ENCODE results near the gene TEX264. TPM values are rescaled to one million over a fixed set of nuclear protein-coding genes. Genes with fewer than 3 reads are reported as not detected.
"Not testable (repeated sequence)": the region's sequence is repeated elsewhere in the genome, so short reads cannot be mapped to it uniquely, and the experiment has no call there.

Gene TEX264
- polyA plus RNA-seq, 1 donor (not counting 4 experiments of a cell fraction or from before 2014, with no cell fraction given) = 35.8 TPM

GRCh38 chr3:51735950-51736349 is 64.9 kb downstream of the TEX264 start:
- Histone ChIP-seq H3K27me3 (ENCODE audit: control insufficient read depth, extremely low read depth, insufficient read depth, low read length) (no peaks in the 10 kb centered on the region), H3K9me1 (ENCODE audit: control insufficient read depth, extremely low read depth, insufficient read depth, low read length) (no peaks in the 10 kb centered on the region), H4K20me1 (ENCODE audit: control insufficient read depth, extremely low read depth, insufficient read depth, low read length) (no peaks in the 10 kb centered on the region), H3K9ac (ENCODE audit: control insufficient read depth, extremely low read depth, insufficient read depth, low read length) (no peak overlapping the region), H3K9me3 (ENCODE audit: control insufficient read depth, low read depth, low read length) (no peaks in the 10 kb centered on the region), H3K4me1 (ENCODE audit: control insufficient read depth, extremely low read depth, insufficient read depth, low read length) (no peaks in the 10 kb centered on the region), H3K4me3 (ENCODE audit: control insufficient read depth in 2 of 3, extremely low read depth in 1 of 3, insufficient read depth in 2 of 3, low read depth in 1 of 3, low read length in 3 of 3) (no peak overlapping the region), H3K4me2 (ENCODE audit: control insufficient read depth, extremely low read depth, insufficient read depth, low read depth, low read length) (no peak overlapping the region), H2AFZ (ENCODE audit: control insufficient read depth, low read length) (no peak overlapping the region), H3K36me3 (ENCODE audit: control insufficient read depth in 2 of 2, extremely low read depth in 1 of 2, insufficient read depth in 2 of 2, low read length in 2 of 2) (no peaks in the 10 kb centered on the region), H3K79me2 (ENCODE audit: control insufficient read depth, insufficient read depth, low read length) (no peaks in the 10 kb centered on the region), H3K27ac (ENCODE audit: control insufficient read depth, insufficient read depth, low read length) (no peak overlapping the region)
- DNase-seq (ENCODE audit: low read depth, low spot score) = no peak
- no peak for TF ChIP-seq CTCF (optimal IDR thresholded peaks at IDR 0.05 in 1 of 3, IDR thresholded peaks at IDR 0.05 in 1 of 3, conservative IDR thresholded peaks at IDR 0.05 in 1 of 3; ENCODE audit: extremely low read depth in 1 of 3, insufficient read depth in 2 of 3, low read length in 3 of 3)
- no peak for TF ChIP-seq EZH2 (IDR thresholded peaks at IDR 0.05; ENCODE audit: low read length)
- dilution Hi-C loops (cut with MboI; ENCODE audit: extremely low pct_ligation_motif_present, low sequenced_read_pairs) = no loop called here
- no peak for FAIRE-seq

GRCh38 chr3:51739110-51739509 is 68.1 kb downstream of the TEX264 start:
- no peaks in the 10 kb centered on the region for H3K79me2 ChIP-seq (ENCODE audit: control insufficient read depth, insufficient read depth, low read length)
- H3K27me3 ChIP-seq (ENCODE audit: control insufficient read depth, extremely low read depth, insufficient read depth, low read length) = no peaks in the 10 kb centered on the region
- TF ChIP-seq CTCF (optimal IDR thresholded peaks at IDR 0.05 in 1 of 3, IDR thresholded peaks at IDR 0.05 in 1 of 3, conservative IDR thresholded peaks at IDR 0.05 in 1 of 3; ENCODE audit: extremely low read depth in 1 of 3, insufficient read depth in 2 of 3, low read length in 3 of 3) (no peak), EZH2 (IDR thresholded peaks at IDR 0.05; ENCODE audit: low read length) (no peak)
- no peak for FAIRE-seq
- no peak for DNase-seq (ENCODE audit: low read depth, low spot score)
- H3K4me1 ChIP-seq (ENCODE audit: control insufficient read depth, extremely low read depth, insufficient read depth, low read length) = no peaks in the 10 kb centered on the region
- H3K9me1 ChIP-seq (ENCODE audit: control insufficient read depth, extremely low read depth, insufficient read depth, low read length) = no peaks in the 10 kb centered on the region
- no peaks in the 10 kb centered on the region for H3K9me3 ChIP-seq (ENCODE audit: control insufficient read depth, low read depth, low read length)
- no peak overlapping the region for H2AFZ ChIP-seq (ENCODE audit: control insufficient read depth, low read length)
- dilution Hi-C loops (cut with MboI; ENCODE audit: extremely low pct_ligation_motif_present, low sequenced_read_pairs) = no loop called here
- H3K36me3 ChIP-seq (ENCODE audit: control insufficient read depth in 2 of 2, extremely low read depth in 1 of 2, insufficient read depth in 2 of 2, low read length in 2 of 2) = no peaks in the 10 kb centered on the region
- H3K4me3 ChIP-seq (ENCODE audit: control insufficient read depth in 2 of 3, extremely low read depth in 1 of 3, insufficient read depth in 2 of 3, low read depth in 1 of 3, low read length in 3 of 3) = no peak overlapping the region
- no peaks in the 10 kb centered on the region for H4K20me1 ChIP-seq (ENCODE audit: control insufficient read depth, extremely low read depth, insufficient read depth, low read length)
- no peak overlapping the region for H3K4me2 ChIP-seq (ENCODE audit: control insufficient read depth, extremely low read depth, insufficient read depth, low read depth, low read length)
- no peak overlapping the region for H3K9ac ChIP-seq (ENCODE audit: control insufficient read depth, extremely low read depth, insufficient read depth, low read length)
- H3K27ac ChIP-seq (ENCODE audit: control insufficient read depth, insufficient read depth, low read length) = no peak overlapping the region

- H3K27ac ChIP-seq (ENCODE audit: control insufficient read depth, insufficient read depth, low read length); H3K36me3 ChIP-seq (ENCODE audit: control insufficient read depth in 2 of 2, extremely low read depth in 1 of 2, insufficient read depth in 2 of 2, low read length in 2 of 2); DNase-seq (ENCODE audit: low read depth, low spot score); H4K20me1 ChIP-seq (ENCODE audit: control insufficient read depth, extremely low read depth, insufficient read depth, low read length); H3K79me2 ChIP-seq (ENCODE audit: control insufficient read depth, insufficient read depth, low read length); H2AFZ ChIP-seq (ENCODE audit: control insufficient read depth, low read length); dilution Hi-C loops (cut with MboI; ENCODE audit: extremely low pct_ligation_motif_present, low sequenced_read_pairs); H3K4me1 ChIP-seq (ENCODE audit: control insufficient read depth, extremely low read depth, insufficient read depth, low read length); H3K4me2 ChIP-seq (ENCODE audit: control insufficient read depth, extremely low read depth, insufficient read depth, low read depth, low read length); H3K9ac ChIP-seq (ENCODE audit: control insufficient read depth, extremely low read depth, insufficient read depth, low read length); H3K27me3 ChIP-seq (ENCODE audit: control insufficient read depth, extremely low read depth, insufficient read depth, low read length); FAIRE-seq; H3K9me1 ChIP-seq (ENCODE audit: control insufficient read depth, extremely low read depth, insufficient read depth, low read length); H3K9me3 ChIP-seq (ENCODE audit: control insufficient read depth, low read depth, low read length); H3K4me3 ChIP-seq (ENCODE audit: control insufficient read depth in 2 of 3, extremely low read depth in 1 of 3, insufficient read depth in 2 of 3, low read depth in 1 of 3, low read length in 3 of 3): not testable (repeated sequence)
These were observed 71.3 kb downstream of the TEX264 start for GRCh38 chr3:51742320-51742719.

- not testable (repeated sequence) for H3K4me2 ChIP-seq (ENCODE audit: control insufficient read depth, extremely low read depth, insufficient read depth, low read depth, low read length)
These were observed 71.9 kb downstream of the TEX264 start for GRCh38 chr3:51742978-51743377.

More at GRCh38 chr3:51742978-51743377, 71.9 kb downstream of the TEX264 start:
- dilution Hi-C loops (cut with MboI; ENCODE audit: extremely low pct_ligation_motif_present, low sequenced_read_pairs); H3K27me3 ChIP-seq (ENCODE audit: control insufficient read depth, extremely low read depth, insufficient read depth, low read length); H3K27ac ChIP-seq (ENCODE audit: control insufficient read depth, insufficient read depth, low read length); H4K20me1 ChIP-seq (ENCODE audit: control insufficient read depth, extremely low read depth, insufficient read depth, low read length); DNase-seq (ENCODE audit: low read depth, low spot score); FAIRE-seq; H2AFZ ChIP-seq (ENCODE audit: control insufficient read depth, low read length); H3K9me1 ChIP-seq (ENCODE audit: control insufficient read depth, extremely low read depth, insufficient read depth, low read length); H3K36me3 ChIP-seq (ENCODE audit: control insufficient read depth in 2 of 2, extremely low read depth in 1 of 2, insufficient read depth in 2 of 2, low read length in 2 of 2); H3K9me3 ChIP-seq (ENCODE audit: control insufficient read depth, low read depth, low read length); H3K4me1 ChIP-seq (ENCODE audit: control insufficient read depth, extremely low read depth, insufficient read depth, low read length); H3K9ac ChIP-seq (ENCODE audit: control insufficient read depth, extremely low read depth, insufficient read depth, low read length); H3K4me3 ChIP-seq (ENCODE audit: control insufficient read depth in 2 of 3, extremely low read depth in 1 of 3, insufficient read depth in 2 of 3, low read depth in 1 of 3, low read length in 3 of 3); H3K79me2 ChIP-seq (ENCODE audit: control insufficient read depth, insufficient read depth, low read length): not testable (repeated sequence)

Measured in keratinocyte (primary cell).